GM18508 (cell line): ENCODE measurements around the gene OR2B2.

ENCODE experiments used
- ATAC-seq: cut with Tn5 transposase; IDR thresholded peaks from one replicate; pipeline ENCODE4 v1.9.1; 2021; ENCODE audit warnings: moderate number of reproducible peaks; ENCODE audit not compliant: insufficient read depth, unreplicated experiment

The OR2B2 gene

DNA sequence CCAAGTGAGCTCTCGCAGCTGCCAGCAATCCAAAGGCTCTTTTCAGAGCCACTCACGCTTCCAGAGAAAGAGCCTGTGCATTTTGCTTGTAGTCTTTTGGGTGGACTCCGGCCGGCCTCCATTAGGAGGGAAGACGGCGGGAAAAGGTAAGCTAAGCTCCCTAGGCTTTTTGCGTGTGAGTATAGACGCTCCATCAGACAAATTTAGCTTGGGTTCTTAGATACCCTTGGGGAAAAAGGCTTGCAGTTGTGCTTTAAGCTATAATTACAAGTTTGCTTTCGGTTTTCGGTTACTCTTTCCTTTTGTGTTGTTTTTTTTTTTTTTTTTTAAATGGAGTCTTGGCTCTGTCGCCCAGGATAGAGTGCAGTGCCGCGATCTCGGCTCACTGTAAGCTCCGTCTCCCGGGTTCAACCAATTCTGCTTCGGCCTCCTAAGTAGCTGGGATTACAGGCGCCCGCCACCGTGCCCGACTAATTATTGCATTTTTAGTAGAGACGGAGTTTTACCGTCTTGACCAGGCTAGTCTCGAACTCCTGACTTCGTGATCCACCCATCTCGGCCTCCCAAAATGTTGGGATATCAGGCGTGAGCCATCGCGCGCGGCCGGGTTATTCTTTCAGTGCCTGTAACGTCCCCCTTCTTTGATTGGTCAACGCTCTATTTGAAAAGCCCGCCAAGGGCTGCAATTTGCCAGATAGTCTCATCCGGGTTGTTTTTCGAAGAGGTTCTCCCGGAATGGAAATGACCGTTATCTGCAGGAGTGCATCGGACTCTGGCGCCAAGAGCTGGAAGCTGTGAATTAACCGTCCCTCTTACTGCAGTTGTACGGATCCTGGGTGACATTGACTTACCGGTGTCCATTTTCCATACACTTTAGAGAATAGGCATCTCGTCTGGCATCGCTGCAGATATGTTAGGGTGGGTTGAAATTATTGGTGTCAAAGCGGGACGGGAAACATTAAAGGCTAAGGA lies 18.1 kb downstream of the OR2B2 start:
- no peak for ATAC-seq

DNA sequence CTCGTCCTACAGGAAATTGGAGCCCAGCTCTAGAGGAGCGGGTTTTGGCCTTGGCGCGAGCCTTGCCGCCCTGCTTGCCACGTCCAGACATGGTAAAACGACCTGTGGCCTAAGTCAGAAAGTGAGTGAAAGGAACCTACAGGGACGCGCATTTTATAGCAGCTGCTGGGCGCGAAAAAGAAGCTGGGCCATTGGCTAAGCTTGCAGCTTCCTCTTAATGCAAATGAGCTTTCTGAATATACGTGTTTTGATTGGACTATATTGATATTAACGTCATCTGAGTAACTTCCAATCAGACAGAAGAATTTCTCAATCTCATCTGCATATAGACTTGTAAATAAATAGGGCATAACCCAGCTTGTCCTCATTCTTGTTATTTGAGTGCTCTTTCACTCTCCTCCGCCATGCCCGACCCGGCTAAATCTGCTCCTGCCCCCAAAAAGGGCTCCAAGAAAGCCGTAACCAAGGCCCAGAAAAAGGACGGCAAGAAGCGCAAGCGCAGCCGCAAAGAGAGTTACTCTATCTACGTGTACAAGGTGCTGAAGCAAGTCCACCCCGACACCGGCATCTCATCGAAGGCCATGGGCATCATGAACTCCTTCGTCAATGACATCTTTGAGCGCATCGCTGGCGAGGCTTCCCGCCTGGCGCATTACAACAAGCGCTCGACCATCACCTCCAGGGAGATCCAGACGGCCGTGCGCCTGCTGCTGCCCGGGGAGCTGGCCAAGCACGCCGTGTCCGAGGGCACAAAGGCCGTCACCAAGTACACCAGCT lies 18.9 kb downstream of the OR2B2 start:
- peak; percentile 44 for ATAC-seq

DNA sequence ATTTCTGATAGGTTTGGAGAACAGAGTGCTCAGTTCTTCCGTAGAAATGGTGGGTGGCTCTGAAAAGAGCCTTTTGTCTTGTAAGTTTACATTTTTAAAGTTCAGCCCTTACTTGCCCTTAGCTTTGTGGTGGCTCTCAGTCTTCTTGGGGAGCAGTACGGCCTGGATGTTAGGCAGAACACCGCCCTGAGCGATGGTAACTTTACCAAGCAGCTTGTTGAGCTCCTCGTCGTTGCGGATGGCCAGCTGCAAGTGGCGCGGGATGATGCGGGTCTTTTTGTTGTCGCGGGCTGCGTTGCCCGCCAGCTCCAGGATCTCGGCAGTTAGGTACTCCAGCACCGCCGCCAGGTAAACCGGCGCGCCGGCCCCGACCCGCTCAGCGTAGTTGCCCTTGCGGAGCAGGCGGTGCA lies 19.5 kb downstream of the OR2B2 start:
- no peak for ATAC-seq

DNA sequence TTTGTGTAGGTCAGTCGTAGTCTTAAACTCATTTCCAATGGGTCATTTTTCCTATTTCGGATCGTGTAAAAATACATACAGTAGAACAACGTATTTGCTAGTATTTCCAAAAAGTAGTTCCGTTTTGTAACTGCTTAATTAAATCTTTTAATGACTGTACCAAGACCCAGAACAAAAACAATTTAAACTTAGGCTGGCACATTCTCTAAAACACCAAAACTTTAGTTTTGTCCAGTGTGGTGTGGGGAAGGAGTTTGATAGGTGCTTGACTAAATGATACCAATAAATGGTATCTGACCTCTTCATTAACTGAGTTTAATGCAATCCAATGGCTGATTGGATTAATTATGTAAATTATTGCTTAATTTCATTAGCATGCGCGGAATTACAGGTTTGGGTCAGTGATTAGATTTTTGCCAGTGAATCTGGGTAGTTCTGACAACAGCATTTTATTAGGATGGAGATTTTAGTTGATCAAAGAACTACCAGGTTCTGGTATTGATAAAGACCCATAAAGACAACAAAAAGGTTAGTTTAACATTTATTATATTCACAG lies 20.8 kb downstream of the OR2B2 start:
- ATAC-seq, result no peak

DNA sequence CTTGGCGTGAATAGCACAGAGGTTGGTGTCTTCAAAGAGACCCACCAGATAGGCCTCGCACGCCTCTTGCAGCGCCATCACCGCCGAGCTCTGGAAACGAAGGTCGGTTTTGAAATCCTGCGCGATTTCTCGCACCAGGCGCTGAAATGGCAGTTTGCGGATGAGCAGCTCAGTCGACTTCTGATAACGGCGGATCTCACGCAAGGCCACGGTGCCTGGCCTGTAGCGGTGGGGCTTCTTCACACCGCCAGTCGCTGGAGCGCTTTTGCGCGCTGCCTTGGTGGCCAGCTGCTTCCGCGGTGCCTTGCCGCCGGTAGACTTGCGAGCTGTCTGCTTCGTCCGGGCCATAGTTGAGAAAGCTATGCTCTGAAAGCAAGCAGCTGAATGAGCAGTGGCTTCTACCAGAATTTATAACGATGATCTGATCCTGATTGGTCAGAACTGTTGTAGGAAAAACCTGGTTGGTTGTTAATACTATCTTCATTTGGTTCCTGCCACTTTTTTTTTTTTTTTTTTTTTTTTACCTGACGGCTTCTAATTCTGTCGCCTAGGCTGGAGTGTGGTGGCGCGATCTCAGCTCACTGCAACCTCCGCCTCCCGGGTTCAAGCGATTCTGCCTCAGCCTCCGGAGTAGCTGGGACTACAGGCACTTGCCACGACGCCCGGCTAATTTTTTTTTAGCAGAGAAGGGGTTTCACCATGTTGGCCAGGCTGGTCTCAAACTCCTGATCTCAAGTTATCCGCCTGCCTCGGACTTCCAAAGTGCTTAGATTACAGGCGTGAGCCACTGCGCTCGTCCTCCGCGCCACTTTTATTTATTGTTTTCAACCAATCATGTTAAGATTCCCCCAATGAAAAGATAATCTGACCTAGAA lies 21.5 kb downstream of the OR2B2 start:
- ATAC-seq, result peak; percentile 40

DNA sequence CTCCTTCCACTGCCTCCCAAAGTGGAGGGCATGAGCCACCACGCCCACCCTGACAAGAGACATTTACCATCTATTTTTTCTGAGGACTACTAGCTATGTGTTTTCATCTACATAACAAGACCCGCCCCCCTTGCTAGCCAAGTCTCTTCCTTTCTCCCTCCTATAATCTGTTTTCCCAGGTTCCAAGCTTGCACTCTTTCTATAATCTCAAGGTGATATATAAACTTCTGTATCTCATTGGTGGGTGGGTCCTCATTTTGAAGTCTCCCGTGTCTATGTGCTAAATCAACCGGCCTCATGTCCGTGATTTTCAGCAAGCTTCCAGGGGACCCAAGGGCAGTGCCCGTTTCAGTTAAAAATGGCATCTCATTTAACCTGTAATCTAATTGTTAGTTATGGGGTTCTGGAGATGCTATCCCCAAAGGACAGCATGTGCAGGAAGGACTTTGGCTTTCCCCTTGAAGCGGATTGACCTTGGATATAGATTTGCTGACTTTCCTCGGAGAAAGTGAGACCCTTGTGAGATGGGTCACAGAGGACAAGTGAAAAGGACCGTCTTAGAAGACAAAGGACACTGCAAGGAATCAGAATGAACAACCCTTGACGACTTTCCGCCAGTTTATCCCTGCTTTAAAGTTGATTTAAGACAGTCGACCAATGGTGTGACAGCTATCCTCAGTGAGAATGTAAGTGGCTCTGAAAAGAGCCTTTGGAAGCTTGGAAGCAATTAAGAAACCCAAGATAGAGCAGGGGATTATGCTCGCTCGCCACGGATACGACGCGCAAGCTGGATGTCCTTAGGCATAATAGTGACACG lies 22.4 kb downstream of the OR2B2 start:
- ATAC-seq, result no peak

DNA sequence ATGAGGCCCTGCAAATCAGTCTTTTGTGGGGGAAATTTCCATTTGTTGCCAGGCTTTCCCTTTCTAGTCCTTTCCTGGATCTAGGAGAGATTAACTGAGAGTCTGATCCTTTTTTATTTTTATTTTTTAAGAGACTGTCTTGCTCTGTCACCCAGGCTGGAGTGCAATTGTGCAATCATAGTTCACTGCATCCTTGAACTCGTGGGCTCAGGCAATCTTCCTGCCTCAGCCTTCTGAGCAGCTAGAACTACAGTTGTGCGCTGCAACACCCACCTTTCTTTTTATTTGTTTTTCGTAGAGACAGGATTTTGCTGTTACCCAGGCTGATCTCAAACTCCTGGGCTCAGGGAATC lies 22.9 kb downstream of the OR2B2 start:
- ATAC-seq, result no peak

DNA sequence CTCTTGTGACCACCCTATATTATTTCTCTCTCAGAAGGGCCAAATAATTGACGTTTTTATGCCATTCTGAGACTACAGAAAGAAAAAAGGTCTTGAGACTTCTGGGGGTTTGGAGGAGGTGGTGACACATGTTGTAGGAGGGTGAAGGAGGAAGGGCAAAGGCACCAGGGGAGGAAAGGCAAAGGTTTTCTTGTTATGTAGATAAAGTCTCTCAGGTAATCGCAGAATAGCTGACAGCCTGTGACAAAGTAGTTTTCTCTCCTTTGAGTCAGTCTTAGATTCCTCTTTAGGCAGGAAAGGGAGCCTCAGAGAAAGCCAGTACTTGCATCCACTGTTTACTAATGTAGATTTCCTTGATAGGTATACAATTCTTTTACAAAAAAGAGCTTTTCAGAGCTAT lies 23.6 kb downstream of the OR2B2 start:
- no peak for ATAC-seq

DNA sequence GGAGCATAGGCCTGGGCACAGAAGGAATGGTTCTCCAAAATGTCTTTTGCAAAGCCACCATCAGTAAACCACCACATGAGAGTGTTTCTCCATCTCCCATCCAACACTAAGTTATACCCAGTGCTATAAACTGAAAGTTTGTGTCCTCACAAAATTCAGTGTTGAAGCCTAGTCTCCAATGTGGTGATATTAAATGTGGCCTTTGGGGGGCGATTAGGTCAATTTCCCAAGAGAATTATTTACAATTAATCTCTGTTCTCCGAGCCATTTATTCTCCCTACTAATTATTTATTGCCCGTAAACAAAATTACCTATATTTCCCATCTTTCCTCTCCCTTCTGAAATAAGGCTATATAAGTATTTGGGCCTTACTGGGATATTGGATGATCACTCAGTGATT lies 26.1 kb downstream of the OR2B2 start:
- no peak for ATAC-seq

DNA sequence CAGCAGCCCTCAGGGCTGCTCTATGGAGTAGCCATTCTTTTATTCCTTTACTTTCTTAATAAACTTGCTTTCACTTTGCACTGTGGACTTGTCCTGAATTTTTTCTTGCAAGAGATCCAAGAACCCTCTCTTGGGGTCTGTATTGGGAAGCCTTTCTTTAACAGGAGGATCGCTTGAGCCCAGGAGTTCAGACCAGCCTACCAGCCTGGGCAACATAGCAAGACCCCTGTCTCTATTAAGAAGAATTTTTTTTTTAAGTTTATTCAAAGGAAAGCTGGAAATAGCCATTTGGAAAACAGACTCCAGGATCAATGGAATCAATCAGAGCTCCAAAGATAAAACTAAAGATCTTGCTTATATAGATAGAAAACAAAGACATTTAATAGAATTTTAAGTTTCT lies 29.1 kb downstream of the OR2B2 start:
- no peak for ATAC-seq

DNA sequence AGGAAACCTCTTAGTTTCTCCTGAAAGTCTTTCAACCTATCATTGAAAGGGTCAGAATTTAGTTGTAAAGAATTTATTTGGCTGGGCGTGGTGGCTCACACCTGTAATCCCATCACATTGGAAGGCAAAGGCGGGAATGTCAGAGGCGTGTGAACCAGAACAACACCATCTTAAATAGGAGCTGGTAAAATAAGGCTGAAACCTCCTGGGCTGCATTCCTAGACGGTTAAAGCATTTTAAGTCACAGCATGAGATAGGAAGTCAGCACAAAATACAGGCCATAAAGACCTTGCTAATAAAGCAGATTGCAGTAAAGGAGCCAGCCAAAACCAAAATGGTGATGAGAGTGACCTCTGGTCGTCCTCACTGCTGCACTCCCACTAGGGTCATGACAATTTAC lies 29.6 kb downstream of the OR2B2 start:
- no peak for ATAC-seq

DNA sequence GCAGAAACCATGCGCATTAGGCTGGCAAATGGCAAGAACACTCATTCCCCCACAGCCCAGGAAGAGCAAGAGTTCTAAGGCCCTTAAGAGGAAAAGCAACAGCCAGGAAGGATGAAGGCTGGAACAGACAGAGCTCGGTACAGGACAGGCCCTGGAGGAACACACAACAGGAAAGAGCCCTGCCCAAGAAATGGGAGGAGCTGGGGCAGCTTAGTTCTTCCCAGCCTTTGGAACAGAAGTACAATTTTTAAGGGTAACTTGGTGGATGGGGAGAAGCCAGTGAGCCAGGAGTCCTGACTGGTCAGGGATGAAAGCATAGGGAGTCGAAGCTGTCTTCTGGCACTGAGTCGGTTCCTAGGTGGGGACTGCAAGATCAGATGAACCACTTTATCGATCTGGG lies 32.4 kb downstream of the OR2B2 start:
- no peak for ATAC-seq

DNA sequence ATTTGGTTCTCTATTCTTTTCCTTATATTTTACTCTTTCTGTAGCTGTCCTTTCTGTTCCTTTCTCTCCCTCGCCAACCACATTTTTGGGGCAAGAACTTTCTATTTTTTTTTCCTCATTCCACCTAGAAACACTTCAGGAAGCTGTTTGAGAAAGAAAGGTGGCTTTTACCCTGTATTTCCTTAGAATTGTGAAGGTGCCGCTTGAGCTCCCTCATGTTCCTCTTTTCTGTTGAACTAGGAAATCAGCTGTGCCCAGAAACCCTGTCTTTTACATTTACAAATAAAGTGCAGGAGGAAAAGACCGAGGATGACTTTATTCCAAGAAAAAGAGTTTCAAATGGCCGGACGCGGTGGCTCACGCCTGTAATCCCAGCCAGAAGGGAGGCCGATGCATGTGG lies 38.2 kb downstream of the OR2B2 start:
- no peak for ATAC-seq

DNA sequence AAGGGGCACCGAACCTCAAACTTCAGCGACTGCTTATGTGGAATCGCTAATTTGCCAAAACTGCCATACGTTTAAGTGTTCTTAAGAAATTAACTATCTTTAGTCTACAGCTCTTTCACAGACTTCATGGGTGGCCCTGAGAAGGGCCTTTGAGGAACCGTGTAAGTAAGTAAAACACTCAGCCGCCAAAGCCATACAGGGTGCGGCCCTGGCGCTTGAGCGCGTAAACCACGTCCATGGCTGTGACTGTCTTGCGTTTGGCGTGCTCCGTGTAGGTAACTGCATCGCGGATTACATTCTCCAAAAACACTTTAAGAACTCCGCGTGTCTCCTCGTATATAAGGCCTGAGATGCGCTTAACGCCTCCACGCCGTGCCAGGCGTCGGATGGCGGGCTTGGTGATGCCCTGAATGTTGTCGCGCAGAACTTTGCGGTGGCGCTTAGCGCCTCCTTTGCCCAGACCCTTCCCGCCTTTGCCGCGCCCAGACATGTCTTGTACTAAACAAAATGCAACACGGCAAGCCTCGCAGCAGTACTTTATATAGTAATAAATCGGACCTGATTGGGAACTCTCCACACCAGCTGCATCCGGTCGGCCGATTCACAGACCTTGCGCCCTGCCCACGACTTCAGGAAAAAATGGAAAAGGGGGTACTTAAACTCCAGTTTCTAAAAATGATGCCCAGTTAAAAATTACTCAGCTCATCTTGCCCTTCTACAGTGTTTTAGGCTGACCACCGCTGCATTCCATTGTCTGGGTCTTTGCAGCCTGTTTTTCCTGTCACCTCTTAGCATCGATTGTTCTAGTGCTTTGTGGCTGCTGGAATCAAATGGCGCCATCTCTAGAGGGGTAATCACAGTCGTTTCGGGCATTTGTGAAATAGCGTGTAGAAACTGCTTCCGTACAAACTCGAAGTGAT lies 38.9 kb downstream of the OR2B2 start:
- ATAC-seq, result peak; percentile 34

DNA sequence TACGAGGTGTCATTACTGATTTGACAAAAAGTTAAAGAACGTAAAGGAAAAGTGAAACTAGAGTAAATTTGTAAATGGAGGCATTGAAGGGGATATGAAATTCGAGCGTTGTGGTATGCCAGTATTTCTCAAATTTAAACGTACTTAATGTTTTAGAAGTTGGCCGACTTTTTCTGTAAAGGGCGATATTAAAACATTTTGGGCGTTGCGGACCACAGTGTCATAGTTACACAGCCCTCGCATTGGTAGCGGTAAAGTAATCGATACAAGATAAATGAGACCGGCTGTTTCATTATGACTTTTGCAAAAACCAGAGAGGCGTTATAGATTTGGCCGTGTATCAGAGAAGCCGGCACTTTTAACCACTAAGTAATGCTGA lies 39.6 kb downstream of the OR2B2 start:
- peak; percentile 13 for ATAC-seq

DNA sequence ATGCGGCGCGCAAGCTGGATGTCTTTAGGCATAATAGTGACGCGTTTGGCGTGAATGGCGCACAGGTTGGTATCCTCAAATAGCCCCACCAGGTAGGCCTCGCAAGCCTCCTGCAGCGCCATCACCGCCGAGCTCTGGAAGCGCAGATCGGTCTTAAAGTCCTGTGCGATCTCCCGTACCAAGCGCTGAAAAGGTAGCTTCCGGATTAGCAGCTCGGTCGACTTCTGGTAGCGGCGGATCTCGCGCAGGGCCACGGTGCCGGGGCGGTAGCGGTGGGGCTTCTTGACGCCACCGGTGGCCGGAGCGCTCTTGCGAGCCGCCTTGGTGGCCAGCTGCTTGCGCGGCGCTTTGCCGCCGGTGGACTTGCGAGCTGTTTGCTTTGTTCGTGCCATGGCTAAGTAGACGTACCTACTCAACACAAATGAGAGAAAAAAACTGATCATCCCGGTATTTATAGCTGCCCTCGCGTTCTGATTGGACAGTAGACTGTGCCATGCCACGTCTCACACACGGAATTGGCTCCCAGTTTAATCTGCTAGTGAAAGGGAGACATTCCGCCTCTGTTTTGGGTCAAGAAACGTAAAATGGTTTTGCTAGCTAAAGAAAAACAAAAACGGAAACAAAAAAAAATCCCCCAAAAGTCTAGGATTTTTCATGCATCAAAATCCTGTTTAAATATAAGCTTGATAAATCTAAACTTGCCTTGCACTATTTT lies 40.1 kb downstream of the OR2B2 start:
- ATAC-seq, result no peak

DNA sequence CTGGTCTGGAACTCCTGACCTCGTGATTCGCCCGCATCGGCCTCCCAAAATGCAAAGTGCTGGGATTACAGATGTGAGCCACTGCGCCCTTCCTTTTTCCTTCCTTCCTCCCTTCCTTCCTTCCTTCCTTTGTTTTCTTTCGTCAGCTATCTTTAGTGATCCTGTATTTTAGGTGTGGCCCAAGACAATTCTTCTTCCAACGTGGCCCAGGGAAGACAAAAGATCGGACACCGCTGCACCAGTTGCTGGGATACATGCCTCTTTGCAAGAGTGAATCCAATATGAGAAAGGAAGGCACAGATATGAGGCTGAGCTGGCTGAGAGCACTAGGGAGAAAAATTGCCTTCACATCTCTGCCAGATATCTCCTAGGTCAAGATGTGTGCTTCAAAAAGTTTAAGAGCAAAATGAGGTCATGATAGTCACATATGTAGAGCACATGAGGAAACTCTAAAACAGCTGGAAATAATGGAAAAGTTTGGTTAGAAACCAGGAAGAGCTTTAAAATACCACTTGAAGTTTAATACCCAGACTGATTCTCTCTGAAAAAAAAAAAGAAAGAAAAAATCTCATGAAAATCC lies 41.8 kb downstream of the OR2B2 start:
- no peak for ATAC-seq

DNA sequence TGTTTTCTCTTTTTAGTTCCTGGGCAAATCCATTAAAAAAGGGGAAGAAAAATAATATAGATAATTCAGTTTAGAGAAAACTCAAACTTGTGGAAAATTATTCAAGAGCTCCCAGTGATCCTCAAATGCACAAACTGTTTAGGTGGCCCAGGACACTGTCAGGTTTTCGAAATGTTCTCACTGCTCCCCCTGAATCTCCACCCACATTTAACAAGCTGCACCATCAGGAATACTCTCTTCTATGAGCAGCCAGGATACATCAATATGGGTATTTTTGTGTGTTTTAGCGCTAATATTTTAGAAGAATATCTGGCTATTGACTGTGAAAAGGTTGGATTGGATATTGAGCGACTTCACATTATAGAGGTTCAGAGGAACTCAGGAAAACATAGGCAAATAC lies 43.9 kb downstream of the OR2B2 start:
- no peak for ATAC-seq
